HG03108 (cell line): ENCODE results near the gene EFCC1.
A peak's percentile ranks its signal among the peaks of the same experiment; 100 is the strongest.
"Not testable (repeated sequence)": the region's sequence is repeated elsewhere in the genome, so short reads cannot be mapped to it uniquely, and the experiment has no call there.

ENCODE experiments used
- ATAC-seq: cut with Tn5 transposase; IDR thresholded peaks from one replicate; pipeline ENCODE4 v1.9.1; 2021; ENCODE audit warnings: moderate library complexity; ENCODE audit not compliant: unreplicated experiment

Gene EFCC1

GRCh38 chr3:129051871-129052340 lies 50.8 kb downstream of the EFCC1 start:
- ATAC-seq = no peak

DNA sequence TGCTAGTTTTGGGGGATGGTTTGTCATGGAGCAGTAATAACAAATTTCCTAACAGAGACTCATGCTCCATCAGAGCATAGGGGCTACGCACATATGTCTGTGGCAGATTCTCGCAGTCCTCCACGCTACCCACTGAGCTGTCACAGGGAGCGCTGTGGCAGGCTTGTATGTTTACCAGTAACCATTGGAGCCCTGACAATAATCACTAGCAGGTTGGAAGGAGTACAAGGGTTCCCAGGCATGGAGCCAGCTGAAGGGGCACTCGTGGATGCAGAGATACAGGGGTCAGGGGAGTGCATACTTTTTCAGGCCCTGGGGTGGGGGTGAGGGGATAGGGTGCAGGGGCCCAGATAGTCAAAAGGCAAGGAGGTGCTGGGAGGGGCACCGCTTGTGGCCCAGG lies 51.6 kb downstream of the EFCC1 start:
- no peak for ATAC-seq

- no peak for ATAC-seq
These were observed 53.6 kb downstream of the EFCC1 start for GRCh38 chr3:129054605-129055104.

DNA sequence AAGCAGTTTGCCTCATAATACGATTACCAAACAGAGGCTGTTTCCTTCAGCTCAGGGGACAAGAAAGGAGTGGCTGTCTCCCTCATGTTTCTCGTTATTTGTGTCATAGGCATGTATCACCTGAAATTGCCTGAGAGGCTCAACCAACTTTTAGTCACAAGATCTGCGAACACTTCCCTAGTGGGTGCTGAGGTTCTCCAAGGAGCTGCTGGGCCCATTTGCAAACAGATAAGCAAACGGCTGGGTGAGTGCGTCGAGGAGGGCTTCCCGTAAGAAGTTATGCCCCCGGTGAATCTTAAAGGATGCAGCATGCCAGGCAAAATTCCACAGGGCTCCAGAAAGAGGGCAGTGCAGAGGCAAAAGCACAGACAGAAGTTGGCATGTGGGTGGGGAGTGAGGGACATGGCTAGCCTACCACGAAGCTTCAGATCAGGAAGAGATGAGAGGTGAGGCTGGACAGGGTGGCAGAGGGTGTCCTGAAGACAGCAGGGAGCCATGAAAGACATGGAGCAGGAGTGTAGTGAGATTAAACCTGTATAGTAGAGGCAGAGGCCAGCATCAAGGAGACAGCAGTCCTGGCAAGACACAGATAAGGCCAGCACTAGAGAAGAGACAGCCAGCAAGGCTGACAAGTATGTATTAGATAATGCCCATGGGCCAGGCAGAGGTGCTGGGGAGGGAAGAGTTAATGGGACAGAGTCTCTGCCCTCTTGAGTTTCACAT lies 55.5 kb downstream of the EFCC1 start:
- ATAC-seq = no peak

GRCh38 chr3:129057249-129057648 lies 56.1 kb downstream of the EFCC1 start:
- ATAC-seq = no peak

- ATAC-seq = peak; percentile 43
These were observed 57.5 kb downstream of the EFCC1 start for GRCh38 chr3:129058441-129059200.

GRCh38 chr3:129059311-129059958 lies 58.3 kb downstream of the EFCC1 start:
- ATAC-seq = no peak

DNA sequence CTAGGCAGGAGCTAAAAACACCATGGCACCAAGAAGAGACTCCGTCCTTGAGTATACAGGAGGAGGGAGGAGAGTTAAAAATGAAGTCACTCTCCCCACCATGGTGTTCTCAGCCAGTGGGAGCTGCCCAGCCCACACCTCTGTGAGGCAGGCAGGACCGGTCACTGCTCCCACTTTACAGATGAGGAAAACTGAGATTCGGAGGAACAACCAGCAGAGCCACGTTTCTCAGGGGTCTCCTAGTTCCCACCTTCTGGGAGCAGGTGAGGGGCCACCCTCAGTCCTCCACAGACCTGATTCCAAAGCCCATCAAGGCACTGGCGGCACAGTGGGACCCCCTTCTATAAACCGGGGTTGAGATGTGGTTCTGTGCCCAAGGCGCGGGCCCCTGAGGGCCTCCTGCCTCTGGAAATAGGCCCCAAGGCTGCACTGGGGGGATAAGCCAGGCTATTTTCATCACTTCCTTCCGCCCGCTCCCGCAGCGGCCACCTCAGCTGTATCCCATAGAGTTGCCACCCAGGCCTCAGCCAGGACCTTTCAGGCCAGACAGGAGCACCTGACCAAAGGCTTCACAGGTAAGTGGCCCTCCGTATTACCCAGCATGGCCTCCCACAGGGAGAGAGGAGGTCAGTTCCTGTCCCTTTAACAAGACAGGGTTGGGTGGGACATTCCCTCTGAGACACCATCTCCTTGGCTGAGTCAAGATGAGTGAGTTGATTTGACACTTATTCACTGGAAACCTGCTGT lies 59.3 kb downstream of the EFCC1 start, which contains the start of gene GP9:
Gene GP9, plus strand, starts transcription at position 504 of the 747 bp plus-strand sequence. CDS start 961 bp downstream, outside the sequence.
- no peak for ATAC-seq

DNA sequence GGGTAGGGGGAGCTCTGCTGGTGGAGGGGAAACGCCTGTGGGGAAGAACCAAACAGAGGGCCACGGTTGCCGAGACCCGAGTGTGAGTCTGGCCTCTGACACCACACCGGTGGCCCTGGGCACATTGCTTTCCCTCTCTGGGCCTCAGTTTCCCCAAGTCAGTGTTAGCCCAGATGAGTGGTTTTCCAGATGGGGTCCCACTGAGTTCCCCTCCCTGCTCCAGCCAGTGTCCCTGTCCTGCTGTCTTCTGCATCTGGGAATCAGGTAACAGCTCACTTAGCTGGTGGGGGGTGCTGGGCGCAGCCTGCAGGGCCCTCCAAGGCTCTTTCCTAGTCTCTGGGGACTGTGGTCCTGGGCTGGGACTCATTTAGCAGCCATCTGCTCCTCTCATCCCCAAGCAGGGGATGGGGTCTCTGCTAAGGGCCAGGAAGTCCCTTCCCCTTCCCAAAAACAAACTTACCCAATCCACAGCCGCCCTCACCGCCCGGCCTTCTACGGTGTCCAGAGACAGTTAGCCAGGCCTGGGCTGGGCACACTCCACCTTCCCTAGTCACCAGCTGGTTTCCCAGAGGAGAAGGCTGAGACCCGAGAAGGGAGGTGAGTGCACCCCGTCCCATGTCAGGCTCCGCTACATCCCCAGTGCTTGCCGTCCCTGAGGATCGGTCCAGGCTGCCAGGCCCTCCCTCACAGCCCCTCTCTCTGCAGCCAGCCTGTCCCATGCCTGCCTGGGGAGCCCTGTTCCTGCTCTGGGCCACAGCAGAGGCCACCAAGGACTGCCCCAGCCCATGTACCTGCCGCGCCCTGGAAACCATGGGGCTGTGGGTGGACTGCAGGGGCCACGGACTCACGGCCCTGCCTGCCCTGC lies 60.2 kb downstream of the EFCC1 start:
- ATAC-seq = no peak

DNA sequence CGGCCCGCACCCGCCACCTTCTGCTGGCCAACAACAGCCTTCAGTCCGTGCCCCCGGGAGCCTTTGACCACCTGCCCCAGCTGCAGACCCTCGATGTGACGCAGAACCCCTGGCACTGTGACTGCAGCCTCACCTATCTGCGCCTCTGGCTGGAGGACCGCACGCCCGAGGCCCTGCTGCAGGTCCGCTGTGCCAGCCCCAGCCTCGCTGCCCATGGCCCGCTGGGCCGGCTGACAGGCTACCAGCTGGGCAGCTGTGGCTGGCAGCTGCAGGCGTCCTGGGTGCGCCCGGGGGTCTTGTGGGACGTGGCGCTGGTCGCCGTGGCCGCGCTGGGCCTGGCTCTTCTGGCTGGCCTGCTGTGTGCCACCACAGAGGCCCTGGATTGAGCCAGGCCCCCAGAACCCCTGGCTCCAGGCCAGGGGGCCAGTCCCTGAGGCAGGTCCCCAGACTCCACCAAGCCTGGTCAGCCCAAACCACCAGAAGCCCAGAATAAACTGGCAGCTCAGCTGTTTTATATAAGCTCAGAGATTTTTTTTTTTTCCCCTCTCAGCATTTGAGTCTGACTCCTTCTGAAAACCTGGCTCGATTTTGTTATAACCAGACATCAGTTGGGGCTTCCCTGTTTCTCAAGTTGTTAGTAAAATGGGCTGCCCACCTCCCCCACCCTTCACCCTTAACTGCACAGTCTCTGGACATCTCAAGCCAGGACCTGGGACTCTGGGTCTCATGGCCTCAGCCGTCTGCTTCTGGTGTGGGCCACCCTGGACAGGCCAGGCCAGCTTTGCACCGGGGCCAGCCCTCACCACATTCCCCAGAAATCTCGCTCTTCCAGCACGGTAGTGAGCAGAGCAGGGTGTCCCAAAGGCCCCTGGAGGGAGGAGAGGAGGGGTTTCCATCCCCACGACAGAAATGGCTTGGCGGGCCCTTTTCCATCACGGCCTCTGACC lies 61.1 kb downstream of the EFCC1 start:
- ATAC-seq = no peak

DNA sequence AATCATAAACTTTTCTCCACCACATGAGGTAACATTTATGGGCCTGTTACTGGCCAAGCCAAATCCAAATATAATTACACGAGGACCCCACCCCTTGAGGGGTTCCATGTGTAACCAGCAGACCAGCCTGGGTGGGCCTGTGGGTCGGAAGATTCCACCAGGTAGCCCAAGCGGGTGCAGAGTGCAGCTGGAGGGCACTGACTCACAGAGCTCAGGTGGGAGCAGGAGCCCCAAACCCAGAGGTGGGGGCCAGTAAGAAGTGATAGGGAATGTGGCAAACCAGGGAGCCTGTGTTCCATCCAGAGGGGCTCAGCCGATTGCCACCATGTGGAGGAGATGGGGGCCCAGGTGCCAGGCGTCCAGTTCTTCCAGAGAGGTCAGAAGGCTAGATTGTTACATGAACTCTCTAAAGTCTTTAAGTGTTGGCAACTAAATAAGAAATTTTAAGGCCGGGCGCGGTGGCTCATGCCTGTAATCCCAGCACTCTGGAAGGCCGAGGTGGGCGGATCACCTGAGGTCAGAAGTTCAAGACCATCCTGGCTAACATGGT lies 62.1 kb downstream of the EFCC1 start:
- no peak for ATAC-seq

GRCh38 chr3:129063841-129064482 lies 62.9 kb downstream of the EFCC1 start:
- no peak for ATAC-seq

DNA sequence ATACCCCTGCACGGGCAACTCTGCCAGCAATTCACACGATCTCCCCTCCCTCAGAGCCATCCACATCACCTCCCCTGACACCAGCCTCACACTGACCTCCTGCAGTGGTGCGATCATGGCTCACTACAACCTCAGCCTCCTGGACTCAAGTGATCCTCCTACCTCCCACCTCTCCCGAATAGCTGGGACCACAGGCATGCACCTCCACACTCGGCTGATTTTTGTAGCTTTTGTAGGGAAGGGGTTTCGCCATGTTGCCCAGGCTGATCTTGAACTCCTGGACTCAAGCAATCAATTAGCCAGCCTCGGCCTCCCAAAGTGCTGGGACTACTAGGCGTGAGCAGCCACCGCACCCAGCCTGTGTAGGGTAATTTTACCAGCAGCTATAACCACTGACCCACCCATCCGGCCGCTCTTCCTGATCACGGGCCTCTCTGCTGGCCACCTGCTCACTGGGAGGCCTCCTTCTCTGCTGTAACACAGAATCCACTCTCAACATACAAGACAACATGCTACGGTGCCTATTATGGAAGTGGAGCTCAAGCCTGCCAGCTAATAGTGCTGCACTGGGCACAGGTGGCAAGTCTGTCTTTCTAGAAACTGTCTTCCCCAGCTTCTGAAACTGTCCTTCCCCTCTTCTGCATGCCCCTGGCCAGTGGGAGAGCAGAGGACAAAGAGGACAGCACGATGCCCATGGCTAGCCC lies 64.1 kb downstream of the EFCC1 start:
- no peak for ATAC-seq

DNA sequence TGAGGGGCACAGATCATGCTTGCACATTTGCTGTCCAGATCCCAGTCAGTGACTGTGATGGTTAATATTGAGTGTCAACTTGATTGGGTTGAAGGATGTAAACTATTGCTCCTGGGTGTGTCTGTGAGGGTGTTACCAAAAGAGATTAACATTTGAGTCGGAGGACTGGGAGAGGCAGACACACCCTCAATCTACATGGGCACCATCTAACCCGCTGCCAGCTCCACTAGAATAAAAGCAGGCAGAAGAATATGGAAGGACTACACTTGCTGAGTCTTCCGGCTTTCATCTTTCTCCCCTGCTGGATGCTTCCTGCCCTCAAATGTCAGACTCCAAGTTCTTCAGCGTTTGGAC lies 64.6 kb downstream of the EFCC1 start:
- ATAC-seq = no peak

GRCh38 chr3:129067719-129068118 lies 66.6 kb downstream of the EFCC1 start:
- not testable (repeated sequence) for ATAC-seq

GRCh38 chr3:129068291-129068886 lies 67.3 kb downstream of the EFCC1 start:
- no peak for ATAC-seq
